HG03025 (cell line): ENCODE measurements around the gene PMP22.
"Not testable (repeated sequence)": the region's sequence is repeated elsewhere in the genome, so short reads cannot be mapped to it uniquely, and the experiment has no call there.

Source experiments
- ATAC-seq: cut with Tn5 transposase; IDR thresholded peaks from one replicate; pipeline ENCODE4 v1.9.1; 2021; ENCODE audit warnings: mild to moderate bottlenecking, moderate library complexity; ENCODE audit not compliant: unreplicated experiment, low FRiP score

Gene PMP22

DNA sequence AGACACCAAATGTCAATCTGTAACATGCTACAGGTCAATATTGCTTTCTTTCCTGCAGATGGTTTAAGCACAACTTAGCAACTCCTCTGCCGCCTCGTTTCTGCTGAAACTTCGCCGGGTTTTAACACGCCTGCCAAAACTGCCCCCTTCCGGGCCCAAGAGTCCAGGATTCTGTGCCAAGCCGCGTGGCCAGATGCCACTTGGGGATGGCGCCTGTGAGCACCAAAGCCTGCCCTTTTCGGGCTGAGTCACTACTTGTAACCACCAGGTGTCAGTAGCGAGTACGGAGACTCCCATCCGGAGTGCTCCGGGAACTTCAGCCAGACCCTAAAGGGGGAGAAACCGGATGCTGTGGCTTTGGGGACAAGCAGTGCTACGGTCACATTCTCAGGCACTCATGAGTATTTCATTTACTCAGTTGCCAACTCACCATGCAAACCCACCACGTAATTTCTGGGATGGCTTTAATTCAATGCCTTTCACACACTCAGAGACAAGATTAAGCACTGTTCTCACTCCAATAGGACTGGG is 7.8 kb downstream of the PMP22 start:
- ATAC-seq = no peak

DNA sequence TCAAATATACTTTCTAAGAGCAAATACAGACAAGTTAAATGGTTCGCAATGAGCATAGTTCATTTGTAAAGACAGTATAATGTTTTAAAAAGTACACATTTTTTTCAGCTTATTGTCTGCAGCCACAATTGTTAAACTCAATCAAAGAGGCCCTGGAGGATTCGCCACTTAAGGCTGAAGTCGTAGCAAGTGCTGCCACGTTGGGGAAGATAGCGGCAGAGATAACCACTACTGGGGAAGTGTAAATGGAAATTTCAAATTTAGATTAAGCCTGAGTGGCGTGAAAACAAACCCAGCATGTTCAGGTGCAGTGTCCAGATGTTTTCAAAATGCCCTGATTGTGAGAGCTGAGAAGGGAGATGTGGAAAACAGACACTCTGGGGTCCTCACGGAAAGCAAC is 8.4 kb downstream of the PMP22 start:
- ATAC-seq = no peak

DNA sequence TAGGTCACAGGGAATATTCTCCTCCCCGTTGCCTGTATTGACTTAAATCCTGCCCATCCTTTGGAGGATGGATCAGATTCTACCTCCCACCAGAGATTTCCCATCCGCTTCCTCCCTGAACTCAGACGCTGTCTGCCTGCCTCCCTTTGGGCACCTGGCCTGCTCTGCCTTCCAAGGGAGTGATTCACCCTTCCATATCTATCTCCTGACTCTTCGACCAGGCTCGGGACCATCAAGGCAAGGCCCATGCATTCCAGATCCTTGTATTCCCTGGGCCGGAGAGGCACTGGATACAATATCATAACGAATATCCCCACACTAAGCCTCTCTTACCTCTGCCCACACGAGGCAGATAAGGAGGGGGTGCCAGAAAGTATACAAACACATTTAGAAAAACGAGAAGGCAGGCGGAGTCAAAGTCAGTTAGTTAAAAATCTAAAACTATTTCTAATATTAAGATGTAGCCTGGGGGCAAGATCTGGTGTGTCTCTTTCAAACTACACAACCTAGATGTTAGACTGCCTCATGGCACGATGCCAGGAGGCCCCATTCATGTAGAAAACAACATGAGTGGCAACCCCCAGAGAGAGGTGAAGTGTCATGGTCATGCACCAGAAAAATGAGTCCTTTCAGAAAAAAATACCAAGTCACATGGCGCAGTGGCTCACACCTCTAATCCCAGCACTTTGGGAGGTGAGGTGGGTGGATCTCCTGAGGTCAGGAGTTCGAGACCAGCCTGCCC is 9.2 kb downstream of the PMP22 start:
- no peak for ATAC-seq

DNA sequence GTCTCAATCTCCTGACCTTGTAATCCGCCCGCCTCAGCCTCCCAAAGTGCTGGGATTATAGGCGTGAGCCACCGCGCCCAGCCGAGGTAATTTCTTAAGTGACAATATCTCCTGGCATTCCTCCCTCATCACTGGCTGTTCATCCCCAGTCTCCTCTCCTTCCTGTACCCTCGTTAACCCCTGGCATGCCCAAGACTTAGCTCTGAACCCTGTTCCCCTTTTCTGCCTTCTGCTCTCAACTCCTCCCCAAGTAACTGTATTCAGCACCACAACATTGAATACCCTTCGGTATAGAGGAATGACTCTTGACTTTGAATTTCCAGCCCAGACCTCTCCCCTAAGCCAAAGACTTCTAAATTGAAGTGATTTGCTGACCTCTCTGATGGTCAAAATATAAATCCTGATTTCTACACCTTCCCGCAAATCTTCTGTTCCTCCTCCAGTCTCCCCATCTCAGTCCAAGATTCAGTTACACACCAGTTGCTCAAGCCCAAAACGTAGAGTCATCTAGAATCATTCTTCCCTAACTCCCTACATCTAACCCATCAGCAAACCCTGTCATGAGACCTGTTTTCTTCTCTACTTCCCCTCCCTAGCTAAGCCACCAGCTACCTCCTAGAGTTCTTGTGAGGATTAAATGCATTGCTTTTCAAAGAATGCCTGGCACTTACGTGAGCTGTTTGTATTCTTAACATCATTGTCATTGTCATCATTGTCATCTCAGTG is 14.8 kb downstream of the PMP22 start:
- ATAC-seq = no peak

DNA sequence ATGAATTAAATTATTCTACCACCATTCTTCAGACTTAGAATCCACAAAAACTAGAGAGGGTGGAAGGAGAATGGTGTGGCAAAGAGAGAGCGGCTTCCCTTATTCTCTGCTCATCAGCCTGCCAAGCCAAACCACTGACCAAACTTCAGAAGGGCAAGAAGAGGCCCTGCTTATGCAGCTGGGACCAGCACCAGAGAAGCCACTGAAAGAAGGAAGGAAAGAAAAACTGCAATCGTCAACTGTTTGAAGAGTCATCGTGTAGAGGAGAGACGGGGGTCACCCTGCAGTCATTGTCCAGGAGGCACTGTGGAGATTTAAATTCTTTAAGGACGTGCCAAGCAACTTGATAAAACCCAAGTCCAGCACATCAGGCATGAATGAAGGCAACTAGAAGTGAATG is 15.6 kb downstream of the PMP22 start:
- ATAC-seq = no peak

DNA sequence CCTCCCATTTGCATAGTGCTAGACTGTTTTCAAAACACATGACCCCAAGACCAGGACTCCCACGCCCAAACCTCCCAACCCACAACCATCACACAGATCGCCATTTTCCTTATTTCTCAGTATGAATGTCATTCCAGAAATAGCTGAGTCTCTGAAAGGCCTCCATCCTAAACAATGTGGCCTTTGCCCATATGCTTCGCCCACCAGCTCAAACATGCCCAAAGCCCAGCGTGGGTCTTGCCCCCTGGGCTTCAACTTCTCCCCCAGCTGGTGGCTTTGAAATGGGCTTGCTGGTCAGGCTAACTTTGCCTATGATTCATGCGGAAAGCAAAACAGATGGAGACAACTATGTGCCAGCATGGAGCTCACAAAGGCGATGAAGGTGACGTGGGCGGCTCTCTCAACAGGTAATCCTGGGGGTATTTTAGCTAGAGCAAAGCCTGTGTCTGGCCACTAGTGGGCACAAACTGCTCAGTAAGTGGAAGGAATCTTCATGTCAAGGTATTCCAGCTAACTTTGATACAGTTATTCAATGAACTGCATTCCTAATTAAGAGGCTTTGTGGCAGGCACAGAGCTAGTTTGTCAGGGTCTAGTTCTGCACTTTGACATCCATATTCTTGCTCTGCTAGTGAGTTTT is 17.1 kb downstream of the PMP22 start:
- no peak for ATAC-seq

DNA sequence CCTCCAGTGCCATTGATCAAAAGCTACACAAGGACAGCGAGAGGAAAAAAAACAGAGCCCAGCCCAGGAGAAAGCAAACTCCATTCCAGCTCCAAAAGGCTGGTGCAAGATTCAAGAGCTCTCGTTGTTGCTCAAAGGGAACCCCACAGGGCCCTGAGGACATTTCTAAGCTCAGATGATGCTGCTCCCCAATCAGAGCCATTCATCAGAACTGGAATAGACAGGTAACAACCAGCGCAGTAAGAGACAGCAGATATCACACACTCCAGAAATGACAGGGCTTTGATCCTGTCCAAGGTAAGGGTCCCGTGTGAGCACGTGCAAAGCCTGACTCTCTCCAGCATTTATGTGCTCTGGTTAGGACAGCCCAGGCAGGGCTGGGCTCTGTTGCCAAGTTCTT is 20.1 kb downstream of the PMP22 start:
- no peak for ATAC-seq

DNA sequence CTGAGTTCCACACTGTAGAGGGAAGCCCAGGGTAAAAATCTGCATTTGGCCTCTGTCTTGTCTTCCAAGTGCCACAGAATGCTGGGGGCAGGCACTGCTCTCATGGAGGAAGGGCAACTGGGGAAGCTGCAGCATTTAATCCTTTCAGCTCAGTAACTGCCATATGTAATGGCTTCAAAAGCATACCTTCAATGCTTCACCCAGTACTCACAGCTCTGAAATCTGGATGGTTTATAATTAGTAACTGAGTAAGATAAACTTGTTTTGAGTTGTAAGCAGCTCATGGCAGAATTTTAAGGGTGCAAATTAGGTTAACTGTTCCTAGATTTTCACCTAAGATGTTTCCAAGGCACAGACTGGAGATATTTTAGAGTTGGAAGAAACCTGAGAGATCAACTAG is 24.5 kb downstream of the PMP22 start:
- ATAC-seq = no peak

DNA sequence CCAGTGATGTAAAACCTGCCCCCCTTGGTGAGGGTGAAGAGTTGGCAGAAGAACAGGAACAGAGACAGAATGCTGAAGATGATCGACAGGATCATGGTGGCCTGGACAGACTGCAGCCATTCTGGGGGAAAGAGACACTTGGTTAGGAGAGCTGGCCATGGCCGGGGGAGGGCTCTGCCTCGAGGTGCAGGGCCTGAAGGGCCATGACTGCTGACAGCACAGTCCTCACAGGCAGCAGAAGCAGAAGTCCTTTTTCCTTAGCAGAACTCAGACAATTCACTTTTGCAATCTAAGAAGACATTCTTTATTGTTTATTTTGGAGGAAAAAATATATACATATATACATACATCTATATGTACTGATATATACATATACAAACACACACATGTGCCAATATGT is 25.6 kb downstream of the PMP22 start:
- ATAC-seq = no peak

DNA sequence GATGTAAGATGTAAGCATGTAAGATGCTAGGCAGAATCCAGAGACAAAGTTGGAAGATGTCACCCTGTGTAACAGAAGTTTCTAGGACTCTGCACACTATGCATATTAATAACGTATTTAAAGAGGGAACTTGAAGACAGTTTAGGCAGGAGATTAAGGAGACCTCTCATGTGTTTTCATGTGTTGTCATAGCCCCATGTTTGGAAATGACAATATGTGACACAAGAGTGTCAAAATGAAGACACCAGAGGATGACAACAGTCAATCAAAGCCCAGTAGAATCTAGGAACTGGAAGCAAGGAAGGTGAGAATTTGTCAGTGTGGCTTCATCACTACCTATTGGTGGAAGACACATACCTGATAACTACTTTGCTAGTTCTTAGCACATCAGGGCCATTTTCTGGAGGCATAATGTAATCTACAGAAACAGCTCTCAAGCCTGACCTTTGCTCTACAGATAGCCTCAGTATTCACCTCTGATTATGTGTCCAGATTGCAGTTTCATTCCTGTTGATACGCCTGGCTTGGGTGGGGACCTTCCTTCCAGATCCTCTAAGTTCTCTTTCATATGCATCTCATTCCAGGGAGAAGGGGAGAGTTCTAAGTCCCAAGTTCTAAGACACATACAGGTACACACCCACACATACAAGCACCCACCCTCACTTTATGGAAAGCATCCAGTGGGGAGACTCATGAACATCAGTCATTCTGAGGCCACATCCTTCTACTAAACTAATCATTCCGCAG is 26.3 kb downstream of the PMP22 start:
- no peak for ATAC-seq

DNA sequence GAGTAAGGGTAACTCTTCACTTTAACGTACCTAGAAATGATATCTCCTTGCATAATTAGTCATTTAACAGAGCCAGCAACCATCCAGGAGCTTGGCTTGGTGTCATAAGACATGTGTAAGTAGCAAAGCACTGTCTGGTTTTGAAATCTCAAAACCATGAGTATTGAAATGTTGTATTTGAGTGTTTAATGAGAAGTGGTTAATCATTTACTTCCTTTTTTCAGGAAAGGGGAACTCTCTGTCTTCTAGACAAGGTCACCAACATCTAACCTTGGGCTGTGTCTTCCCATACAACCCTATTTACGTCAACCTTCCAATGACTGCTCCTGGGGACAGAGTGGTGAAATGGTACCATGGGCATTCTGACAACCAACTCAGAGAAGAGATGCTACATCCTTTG is 27.1 kb downstream of the PMP22 start:
- no peak for ATAC-seq

DNA sequence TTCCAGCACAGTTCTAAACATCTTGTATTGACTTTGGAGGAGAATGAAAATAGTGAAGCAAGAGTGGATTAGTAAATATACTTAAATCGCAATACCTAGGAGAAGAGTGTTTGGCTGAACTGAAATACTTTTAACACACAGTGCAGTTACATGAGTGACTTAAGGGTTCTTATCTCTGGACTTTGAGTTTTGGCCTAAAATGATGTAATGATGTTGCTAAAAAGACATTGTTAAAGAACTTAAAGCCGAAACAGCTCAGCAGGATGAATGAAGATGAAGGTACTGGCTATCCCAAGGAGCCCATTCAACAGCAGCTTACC is 28.1 kb downstream of the PMP22 start:
- no peak for ATAC-seq

DNA sequence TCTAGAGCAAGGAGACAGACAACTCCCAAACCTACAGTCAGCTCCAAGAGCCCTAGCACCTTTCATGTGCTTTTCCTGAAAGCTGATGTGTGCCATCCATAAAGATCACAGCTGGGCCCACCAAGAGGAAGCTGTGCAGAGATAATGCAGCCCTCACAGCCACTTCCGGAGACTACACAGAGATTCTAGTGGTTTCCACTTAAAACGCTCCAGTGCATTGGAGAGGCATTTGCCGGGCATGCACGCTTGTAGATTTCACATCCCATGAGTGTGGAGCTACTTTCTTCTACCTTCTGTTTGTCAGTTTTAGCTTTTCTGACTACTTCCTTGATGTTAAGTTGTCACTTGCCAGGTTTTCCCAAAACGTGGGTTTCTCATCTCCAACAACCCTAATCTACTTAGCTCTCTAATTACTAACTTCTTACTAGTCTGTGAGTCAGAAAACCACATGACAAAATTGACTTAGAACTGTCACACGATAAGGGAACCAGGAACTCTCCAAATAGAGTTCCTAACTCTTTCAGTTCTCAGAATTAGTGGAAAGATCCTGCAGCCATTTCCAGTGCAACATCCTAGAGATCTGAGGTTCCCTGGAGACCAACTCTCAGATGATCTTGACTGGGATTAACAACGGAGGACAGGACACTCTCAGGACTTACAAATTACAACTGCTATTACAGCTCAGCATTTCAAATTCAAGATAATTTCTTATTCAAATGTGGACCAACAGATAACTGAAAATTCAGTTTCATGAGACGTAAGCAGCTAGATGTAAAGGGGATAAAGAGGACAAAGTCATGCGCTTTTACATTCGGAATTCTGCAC is 28.6 kb downstream of the PMP22 start:
- no peak for ATAC-seq

DNA sequence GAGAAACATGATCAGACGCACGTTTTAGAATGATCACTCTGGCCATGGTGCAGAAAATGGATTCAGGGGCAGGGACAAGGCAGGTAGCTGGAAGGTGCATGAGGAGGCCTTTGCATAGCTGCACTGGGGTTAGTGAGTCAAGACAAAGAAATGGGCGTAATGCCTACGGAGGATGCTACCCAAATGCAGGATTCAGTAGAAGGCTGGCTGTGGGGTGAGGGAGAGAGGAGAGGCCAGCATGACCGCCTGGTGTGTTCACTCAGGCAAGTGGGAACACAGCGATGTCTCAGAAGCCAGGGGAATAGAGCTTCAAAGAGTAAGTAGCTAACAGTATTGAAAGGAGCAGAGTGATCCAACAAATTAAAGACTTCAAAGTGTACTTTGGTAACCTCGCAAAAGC is 31.2 kb downstream of the PMP22 start:
- no peak for ATAC-seq

DNA sequence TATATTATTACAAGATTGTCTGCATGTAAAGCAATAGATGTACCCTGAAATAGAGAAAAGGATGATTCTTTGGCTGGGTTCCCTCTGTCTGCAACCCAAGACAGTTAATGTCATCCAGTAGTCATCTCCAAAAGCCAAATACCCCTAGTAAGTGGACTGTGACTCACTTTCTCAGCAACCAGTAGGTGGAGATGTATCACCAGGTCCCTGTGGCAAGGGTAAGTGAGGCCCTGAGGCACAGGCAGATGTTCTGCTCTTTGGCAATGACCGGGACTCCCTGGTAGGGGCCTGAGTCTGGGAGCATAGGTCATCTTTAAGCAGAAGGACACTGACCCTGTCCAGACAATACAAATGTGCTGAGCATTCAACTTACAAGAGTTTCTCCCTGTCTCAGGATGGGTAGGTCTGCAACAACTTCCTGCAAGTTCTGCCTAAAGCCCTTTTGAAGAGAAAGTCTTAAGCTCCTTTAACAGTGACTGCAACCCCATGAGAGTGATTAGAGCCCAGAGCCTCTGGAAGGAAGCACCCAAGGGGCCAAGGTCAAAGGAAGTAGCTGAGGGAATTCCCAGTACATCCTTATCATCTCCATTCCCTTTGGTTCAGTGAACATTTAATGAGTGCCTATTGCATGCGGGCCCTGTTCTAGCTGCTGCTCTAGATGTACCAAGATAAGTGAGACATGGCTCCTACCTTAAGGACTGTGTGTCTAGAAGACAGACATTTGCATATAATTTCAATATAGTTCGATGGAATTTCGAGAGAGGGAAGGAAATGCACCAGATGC is 31.9 kb downstream of the PMP22 start:
- no peak for ATAC-seq

DNA sequence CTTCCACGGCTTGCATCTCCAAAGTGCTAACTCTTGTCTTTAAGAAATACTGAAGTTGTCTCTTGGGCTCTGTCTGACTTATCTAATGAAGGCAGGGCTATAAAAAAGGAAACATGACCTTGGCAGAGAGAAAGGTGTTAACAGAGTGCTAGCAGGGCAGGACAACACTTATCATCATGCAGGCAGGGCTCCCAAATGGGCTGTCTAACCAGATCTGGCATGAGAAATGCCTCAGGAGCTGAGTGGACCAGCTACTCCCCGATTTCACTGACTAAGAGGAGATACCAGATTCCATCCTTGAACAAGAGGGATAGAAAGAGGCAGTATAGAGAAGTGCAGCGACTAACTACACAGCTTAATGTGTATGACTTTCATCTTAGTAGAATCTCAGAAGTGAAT is 32.6 kb downstream of the PMP22 start:
- no peak for ATAC-seq

DNA sequence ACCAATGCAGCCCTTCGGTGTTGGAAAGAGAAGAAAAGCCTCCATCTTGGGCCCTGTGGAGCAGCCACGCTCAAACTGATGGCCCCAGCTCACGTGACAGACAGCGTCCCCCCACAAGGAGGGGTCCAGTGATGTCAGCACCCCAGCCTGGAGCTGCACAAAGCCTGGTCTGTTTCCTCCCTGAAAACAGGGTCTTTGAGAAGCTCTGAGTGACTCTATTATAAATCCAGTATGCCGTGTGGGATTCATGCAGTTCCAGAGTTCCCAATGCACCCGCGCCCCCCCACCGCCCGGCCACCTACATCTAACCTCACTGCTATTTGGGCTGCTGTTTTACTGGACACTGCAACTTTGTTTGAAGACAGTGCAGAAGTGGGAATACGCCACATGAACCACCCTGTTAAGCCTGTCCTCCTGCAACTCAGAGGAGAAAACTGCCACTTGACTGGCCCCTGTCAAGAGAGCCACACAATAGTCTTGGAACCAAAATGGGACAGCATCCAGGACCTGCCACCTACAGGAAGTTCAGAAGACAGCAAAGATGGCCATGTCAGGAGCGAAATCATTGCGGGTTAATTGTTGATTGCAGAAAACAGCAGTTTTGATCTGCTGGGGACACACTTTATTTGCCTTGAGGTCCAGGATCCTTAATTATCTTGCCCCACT is 33.1 kb downstream of the PMP22 start:
- ATAC-seq = no peak

DNA sequence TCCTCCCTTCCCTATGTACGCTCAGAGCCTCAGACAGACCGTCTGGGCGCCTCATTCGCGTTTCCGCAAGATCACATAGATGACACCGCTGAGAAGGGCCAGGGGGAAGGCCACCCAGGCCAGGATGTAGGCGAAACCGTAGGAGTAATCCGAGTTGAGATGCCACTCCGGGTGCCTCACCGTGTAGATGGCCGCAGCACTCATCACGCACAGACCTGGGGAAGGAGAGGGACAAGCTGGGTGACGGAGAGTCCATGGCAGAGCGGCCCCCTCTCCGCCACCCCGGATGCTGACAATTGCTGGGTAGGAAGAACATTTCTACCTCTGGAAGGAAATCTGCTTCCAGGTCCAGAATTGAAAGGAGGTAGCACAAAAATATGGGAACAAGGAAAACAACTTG is 34.3 kb downstream of the PMP22 start:
- no peak for ATAC-seq

DNA sequence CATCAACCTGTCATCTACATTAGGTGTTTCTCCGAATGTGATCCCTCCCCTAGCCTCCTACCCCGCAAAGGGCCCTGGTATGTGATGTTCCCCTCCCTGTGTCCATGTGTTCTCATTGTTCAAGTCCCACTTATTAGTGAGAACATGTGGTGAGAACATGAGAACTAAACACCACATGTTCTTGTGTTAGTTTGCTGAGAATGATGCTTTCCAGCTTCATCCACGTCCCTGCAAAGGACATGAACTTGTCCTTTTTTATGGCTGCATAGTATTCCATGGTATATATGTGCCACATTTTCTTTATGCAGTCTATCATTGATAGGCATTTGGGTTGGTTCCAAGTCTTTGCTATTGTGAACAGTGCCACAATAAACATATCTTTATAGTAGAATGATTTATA is 43.3 kb downstream of the PMP22 start:
- not testable (repeated sequence) for ATAC-seq
